PFSK-1 (cell line): Measurements from ENCODE around the gene CLDN20.

Source experiments
- FOXP2 ChIP-seq: optimal IDR thresholded peaks from 2 replicates; pipeline ENCODE3; 2011; ENCODE audit warnings: borderline replicate concordance, control low read depth, inconsistent platforms; ENCODE audit not compliant: insufficient read depth; ENCODE audit errors: extremely low read length, extremely low read depth
- POLR2AphosphoS5 ChIP-seq: IDR thresholded peaks from 2 replicates; pipeline ENCODE4 v1.6.1; 2012; ENCODE audit warnings: low read depth, mild to moderate bottlenecking, control low read depth, low read length, moderate library complexity
- REST ChIP-seq, 2 experiments: IDR thresholded peaks; 2 replicates each; pipeline versions ENCODE4 v1.6.1 to v1.8.0; 2011 to 2012; ENCODE audit warnings: low read depth in 2 of 2, low read length in 2 of 2, control low read depth in 1 of 2, inconsistent platforms in 1 of 2, mild to moderate bottlenecking in 1 of 2, moderate library complexity in 1 of 2; ENCODE audit not compliant: insufficient read depth in 1 of 2
- SIN3A ChIP-seq: IDR thresholded peaks from 2 replicates; pipeline ENCODE4 v1.6.1; 2012; ENCODE audit warnings: mild to moderate bottlenecking, low read length, moderate library complexity, borderline replicate concordance; ENCODE audit not compliant: insufficient read depth
- TAF1 ChIP-seq: IDR thresholded peaks from 2 replicates; pipeline ENCODE4 v1.6.1; 2012; ENCODE audit warnings: low read length, control low read depth, borderline replicate concordance; ENCODE audit not compliant: insufficient read depth

CLDN20 gene

GRCh38 chr6:155246825-155247224 lies 17.0 kb upstream of the CLDN20 start:
- TF ChIP-seq SIN3A: no peak
- TF ChIP-seq TAF1: no peak
- TF ChIP-seq REST (IDR thresholded peaks at IDR 0.05; ENCODE audit: insufficient read depth in 1 of 2, low read depth in 2 of 2, low read length in 2 of 2): no peak
- TF ChIP-seq POLR2AphosphoS5: no peak
- no peak for TF ChIP-seq FOXP2

GRCh38 chr6:155247618-155248007 lies 16.2 kb upstream of the CLDN20 start:
- no peak for TF ChIP-seq POLR2AphosphoS5
- no peak for TF ChIP-seq SIN3A
- no peak for TF ChIP-seq REST (IDR thresholded peaks at IDR 0.05; ENCODE audit: insufficient read depth in 1 of 2, low read depth in 2 of 2, low read length in 2 of 2)
- TF ChIP-seq FOXP2: no peak
- no peak for TF ChIP-seq TAF1

- TF ChIP-seq POLR2AphosphoS5 (no peak), TAF1 (no peak), REST (IDR thresholded peaks at IDR 0.05; ENCODE audit: insufficient read depth in 1 of 2, low read depth in 2 of 2, low read length in 2 of 2) (no peak), SIN3A (no peak), FOXP2 (no peak)
Observed at GRCh38 chr6:155248008-155249001, 15.5 kb upstream of the CLDN20 start.

- TF ChIP-seq SIN3A: no peak
- no peak for TF ChIP-seq TAF1
- TF ChIP-seq REST (IDR thresholded peaks at IDR 0.05; ENCODE audit: insufficient read depth in 1 of 2, low read depth in 2 of 2, low read length in 2 of 2): no peak
- TF ChIP-seq POLR2AphosphoS5: no peak
- TF ChIP-seq FOXP2: no peak
Observed at GRCh38 chr6:155250701-155251381, 13.0 kb upstream of the CLDN20 start.
